GM18517 (cell line): ENCODE results near the gene ZNF761.
"Not testable (repeated sequence)": the region's sequence is repeated elsewhere in the genome, so short reads cannot be mapped to it uniquely, and the experiment has no call there.

ENCODE experiments used
- ATAC-seq: cut with Tn5 transposase; IDR thresholded peaks from one replicate; pipeline ENCODE4 v1.9.1; 2021; ENCODE audit warnings: mild to moderate bottlenecking, moderate library complexity; ENCODE audit not compliant: unreplicated experiment

The ZNF761 gene

DNA sequence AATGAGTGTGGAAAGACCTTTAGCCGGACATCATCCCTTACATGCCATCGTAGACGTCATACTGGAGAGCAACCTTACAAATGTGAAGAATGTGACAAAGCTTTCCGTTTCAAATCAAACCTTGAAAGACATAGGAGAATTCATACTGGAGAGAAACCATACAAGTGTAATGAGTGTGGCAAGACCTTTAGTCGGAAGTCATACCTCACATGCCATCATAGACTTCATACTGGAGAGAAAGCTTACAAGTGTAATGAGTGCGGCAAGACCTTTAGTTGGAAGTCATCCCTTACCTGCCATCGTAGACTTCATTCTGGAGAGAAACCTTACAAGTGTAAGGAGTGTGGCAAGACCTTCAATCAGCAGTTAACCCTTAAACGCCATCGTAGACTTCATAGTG is 24.0 kb downstream of the ZNF761 start:
- no peak for ATAC-seq

DNA sequence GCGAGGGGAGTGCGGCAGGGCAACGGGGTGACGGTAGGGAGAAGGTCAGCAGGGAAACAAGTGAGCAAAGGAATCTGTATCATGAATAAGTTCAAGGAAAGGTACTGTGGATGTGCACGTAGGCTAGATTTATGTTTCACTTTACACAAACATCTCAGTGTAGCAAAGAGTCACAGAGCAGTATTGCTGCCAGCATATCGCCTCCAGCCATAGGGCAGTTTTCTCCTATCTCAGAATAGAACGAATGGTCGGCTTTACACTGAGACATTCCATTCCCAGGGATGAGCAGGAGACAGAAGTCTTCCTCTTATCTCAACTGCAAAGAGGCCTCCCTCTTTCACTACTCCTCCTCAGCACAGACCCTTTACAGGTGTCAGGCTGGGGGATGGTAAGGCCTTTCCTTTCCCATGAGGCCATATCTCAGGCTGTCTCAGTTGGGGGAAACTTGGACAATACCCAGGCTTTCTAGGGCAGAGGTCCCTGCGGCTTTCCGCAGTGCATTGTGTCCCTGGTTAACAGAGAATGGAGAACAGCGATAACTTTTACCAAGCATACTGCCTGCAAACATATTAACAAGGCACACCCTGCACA is 28.4 kb downstream of the ZNF761 start:
- not testable (repeated sequence) for ATAC-seq

DNA sequence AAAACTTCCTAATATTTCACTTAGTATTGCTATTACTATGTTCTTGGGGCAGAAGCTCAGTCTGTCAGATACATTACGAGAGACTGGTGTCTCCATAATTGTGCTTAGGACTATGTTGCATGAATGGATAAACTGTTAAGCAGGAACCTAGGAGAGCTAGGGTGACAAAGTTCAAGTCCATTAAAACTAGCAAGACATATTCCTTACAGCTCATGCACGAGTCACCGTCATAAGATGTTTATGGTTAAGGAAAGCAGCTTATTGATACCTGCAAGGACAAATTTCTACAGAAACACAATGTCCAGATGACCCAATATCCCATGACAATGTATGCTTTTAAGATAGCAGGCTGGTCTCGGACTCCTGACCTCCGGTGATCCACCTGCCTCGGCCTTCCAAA is 30.1 kb downstream of the ZNF761 start:
- no peak for ATAC-seq

DNA sequence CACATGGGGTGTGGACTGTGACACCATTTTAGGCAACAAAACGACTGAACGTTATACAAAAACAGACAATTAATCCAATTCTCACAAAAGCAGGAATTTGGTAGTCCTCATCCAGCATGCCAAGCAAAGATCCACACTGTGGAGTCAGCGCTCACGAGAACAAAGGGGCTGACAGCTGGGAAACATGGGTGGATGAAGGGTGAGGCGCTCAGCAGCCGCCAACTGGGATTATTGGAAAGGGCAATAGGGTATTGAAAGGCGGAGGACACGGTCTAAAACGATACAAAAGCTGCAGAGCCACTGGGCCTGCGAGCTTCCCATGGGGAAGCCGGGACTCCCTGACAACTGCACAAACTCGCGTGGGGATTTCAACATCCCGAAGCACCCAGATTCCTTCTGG is 31.1 kb downstream of the ZNF761 start:
- no peak for ATAC-seq

DNA sequence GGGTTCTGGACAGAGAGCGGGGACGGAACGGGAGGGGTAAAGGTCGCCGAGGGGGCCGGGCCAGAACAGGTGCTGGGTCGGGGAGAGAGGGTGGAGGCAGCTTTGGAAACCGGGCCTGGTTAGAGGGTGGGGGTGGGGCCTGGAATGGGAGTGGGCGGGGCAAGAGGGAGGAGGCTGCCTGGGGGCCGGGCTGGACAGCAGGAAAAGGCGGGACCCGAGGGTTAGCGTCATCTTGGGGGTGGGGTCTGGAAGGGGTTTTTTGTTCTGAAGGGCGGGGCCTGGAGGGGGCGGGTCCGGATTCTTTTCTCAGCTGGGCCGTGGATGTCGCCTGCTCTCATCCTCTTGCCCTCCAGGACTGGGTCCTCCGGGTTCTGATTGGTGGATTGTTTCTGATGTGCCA is 31.5 kb downstream of the ZNF761 start:
- ATAC-seq = no peak

DNA sequence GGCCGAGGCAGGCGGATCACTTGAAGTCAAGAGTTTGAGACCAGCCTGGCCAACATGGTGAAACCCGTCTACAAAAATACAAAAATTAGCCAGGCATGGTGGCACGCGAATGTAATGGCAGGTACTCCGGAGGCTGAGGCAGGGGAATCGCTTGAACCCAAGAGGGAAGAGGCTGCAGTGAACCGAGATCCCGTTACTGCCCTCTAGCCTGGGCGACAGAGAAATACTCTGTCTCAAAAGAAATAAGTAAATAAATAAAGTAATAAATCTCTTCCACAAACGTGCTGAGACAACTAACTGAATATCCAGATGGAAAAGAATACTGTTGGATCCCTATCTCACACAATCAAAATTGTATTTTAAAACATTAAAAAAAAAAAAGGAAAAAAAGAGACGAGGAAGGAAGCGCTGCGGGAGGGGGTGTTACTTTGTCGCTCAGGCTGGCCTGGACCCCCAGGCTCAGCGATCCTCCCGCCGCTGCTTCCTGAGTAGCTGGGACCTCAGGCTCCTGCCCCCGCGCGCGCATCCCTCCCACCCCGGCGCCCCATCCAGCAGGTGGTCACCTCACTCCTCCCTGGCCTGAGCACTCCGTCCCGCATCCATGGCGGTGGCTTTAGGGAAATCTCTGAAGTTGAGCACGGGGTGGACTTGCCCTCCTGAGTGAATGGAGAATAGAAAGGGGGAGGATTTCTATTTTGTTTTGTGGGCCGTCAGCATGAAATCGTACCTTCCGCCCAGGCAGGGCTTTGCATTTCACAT is 35.1 kb downstream of the ZNF761 start:
- ATAC-seq = peak; percentile 16

DNA sequence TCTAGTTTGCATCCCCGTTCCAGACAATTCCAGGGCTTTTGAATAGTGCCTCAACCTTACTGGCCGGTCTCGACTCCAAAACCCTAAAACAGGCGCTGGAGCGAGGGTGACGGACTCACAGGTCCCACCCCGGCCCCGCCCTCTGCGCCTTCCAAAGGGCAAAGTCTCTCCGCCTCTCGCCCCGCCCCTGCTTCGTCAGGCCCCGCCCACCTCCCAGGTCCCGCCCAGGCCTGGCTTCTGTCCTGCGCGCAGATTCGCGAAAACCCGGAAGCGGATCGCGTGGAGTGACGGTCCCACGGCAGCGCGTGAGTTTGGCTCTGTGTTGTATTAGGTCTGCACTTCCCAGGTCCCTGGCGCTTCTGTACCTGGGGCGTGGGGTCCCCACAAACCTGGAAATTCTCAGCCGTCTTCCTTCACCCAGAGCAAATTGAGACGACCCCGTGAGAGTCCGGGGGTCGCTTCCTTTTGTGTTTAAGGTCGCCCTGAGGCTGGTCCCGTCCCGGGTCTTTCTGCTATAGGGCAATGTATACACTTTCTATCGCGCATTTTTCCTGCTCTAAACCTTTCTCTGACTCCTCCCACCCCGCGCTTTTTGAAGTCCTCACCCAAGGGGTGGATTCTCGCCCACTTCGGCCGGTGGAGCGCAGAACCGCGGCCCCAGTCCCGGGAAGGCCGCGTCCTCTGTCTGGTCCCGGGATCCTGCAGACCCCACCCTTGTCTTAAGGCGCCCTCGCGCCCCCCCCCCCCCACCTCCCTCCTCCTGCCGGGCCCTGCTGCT is 35.9 kb downstream of the ZNF761 start, which contains the start of gene ZNF813:
ZNF813 (plus strand) TSS at position 249 of the 778 bp plus-strand sequence. CDS start 16,090 bp downstream, outside the sequence.
- ATAC-seq = peak; percentile 55

DNA sequence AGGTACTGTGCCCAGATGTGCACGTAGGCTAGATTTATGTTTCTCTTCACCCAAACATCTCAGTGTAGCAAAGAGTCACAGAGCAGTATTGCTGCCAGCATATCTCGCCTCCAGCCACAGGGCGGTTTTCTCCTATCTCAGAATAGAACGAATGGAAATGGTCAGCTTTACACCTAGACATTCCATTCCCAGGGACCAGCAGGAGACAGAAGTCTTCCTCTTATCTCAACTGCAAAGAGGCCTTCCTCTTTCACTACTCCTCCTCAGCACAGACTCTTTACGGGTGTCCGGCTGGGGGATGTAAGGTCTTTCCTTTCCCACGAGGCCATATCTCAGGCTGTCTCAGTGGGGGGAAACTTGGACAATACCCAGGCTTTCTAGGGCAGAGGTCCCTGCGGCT is 36.8 kb downstream of the ZNF761 start:
- ATAC-seq = not testable (repeated sequence)

DNA sequence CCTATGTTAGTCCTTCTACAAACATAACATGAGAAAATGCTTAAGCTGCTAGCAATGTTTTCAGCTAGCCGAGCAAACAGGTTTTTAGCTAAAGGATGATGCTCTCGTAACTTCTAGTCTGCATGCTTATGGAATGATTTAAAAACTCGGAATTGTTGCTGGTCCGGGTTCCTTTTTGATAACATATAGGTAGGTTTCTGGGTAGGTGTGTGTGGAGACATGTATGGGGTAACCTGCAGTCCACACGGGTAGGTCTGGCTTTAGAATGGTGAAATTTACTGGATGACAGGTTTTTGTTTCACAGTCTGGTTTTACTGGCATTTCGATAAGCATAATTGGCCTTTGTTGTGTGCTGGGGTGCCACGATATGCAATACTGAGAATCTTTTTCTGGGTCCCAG is 40.1 kb downstream of the ZNF761 start:
- no peak for ATAC-seq

DNA sequence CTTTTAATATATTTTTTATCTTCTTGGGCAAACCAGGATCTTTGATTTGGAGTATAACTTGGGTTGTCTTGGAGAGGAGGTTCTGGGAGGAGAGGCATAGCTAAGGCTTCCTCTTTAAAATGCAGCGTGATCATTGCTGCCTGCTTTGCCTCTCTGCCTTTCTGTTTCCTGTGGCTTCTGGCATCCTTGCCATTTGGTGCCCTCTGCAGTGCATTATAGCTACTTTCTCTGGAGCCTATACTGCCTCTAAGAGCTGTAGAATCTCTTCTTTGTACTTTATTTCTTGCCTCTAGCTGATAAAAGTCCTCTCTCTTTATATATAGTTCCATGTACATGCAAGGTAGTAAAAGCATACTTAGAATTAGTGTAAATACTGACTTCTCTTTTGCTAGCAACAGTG is 43.0 kb downstream of the ZNF761 start:
- not testable (repeated sequence) for ATAC-seq

DNA sequence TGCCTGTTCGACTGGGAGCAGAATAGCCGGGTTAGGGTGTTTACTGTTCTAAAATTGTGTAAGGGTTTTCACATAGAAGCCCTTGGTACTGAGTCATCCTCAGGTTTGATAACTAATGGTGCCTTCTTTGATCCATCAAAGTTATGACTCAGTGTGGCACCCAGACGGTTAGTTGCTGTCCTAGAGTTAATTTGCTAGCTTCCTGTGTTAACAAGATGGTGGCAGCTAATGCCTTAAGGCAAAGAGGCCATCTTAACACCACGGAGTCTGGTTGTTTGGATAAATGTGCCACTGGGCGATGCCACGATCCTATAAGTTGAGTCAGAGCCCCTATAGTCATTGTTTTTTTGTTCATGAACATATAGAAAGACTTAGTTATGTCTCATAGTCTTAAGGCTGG is 43.7 kb downstream of the ZNF761 start:
- ATAC-seq = not testable (repeated sequence)

DNA sequence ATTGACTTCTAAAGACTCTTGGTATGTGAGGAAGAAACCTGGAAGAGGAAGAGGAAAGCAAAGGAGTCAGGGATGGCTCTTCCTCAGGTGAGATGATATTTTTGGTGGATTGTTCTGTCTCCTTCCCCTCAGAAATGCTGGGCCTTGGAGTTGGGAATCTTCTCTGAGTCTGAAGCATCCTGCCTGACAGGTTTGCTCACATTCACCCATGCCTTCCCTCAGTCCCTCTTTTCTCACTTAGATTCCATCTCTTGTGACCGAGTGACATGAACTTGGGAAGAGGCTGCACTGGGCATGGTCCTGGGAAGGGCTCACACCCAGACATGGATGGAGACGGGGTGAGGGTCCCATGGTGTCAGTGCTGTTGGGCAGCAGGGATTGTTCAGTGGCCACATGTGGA is 52.0 kb downstream of the ZNF761 start:
- not testable (repeated sequence) for ATAC-seq

DNA sequence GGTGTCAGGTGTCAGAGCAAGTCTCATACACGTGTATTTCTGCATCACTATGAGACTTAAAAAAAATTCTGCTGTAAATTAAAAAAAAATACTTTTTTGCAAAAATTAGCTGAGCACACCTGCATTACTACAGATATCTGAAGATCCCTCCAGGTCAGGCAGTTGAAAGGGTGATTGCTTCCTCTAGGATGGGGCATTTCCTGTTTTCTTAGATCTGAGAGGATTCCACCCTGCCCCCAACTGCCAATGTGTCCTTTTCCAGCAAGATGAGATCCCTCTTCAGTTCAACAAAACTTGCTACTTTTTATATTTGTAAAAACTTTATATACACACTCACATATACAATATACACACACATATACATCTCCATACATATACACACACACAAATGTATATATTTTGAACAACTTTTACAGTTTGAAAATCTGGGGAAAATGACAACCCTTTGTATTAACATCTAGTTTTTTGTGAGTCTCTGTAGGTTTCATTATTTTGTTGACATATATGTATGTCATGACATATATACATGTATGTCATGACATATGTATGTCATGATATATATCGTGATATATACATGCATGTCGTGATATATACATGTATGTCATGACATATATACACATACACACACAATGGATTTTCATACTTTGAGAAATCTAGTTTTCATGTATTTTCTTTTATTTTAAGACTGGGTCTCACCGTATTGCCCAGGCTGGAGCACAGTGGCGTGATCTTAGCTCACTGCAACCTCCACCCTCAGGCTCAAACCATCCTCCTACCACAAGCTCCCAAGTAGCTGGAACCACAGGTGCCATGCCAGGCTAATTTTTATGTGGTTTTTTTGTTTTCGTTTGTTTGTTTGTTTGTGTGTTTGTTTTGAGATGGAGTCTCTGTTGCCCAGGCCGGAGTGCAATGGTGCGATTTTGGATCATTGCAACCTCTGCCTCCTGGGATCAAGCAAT is 53.5 kb downstream of the ZNF761 start:
- ATAC-seq = no peak

DNA sequence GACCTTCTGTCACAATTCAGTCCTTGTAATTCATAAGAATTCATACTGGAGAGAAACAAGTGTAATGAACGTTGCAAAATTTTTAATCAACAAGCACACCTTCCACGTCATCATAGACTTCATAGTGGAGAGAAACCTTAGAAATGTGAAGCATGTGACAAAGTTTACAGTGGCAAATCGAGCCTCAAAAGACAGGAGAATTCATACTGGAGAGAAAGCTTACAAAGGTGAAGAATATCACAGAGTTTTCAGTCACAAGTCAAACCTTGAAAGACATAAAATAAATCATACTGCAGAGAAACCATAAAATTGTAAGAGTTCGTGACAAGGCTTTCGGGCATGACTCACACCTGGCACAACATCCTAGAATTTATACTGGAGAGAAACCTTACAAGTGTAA is 60.4 kb downstream of the ZNF761 start:
- no peak for ATAC-seq

DNA sequence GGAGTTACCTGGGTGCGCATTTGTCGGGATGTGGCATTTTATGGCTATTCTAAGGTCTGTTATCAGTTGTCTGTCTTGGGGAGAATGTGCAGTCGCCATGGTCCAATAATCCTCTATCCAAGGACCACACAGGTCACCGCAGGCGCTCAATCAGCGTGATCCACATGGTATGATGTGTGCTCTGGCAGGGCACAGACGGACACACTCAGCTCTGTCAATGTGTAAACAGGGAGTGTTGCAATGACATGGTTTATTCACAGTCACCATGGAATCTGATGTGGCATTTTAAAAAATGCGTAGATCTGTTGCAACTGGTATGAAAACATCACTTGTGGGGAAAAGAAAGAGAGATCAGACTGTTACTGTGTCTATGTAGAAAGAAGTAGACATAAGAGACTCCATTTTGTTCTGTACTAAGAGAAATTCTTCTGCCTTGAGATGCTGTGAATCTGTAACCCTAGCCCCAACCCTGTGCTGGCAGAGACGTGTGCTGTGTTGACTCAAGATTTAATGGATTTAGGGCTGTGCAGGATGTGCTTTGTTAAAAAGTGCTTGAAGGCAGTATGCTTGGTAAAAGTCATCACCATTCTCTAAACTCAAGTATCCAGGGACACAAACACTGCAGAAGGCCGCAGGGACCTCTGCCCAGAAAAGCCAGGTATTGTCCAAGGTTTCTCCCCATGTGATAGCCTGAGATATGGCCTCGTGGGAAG is 65.7 kb downstream of the ZNF761 start:
- not testable (repeated sequence) for ATAC-seq

DNA sequence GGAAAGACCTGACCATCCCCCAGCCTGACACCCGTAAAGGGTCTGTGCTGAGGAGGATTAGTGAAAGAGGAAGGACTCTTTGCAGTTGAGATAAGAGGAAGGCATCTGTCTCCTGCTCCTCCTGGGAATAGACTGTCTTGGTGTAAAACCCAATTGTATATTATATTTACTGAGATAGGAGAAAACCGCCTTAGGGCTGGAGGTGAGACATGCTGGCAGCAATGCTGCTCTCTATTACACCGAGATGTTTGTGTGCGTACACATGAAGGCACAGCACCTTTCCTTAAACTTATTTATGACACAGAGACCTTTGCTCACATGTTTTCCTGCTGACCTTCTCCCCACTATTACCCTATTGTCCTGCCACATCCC is 66.2 kb downstream of the ZNF761 start:
- not testable (repeated sequence) for ATAC-seq

DNA sequence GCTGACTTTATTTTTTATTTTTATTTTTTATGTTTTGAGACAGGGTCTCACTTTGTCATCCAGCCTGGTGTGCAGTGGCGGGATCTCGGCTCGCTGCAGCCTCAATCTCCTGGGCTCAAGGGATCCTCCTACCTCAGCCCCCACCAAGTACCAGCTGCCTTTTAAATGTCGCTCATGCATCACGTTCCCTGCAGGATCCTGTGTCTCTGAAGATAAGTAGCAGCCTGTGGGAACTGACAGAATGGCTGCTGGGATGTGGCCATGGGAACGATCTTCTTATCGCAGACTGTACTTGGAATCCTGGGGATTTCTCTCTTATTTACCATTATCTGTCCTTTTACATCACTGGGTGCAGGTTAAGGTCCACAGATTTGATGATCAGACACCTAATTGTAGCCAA is 71.4 kb downstream of the ZNF761 start:
- ATAC-seq = not testable (repeated sequence)

DNA sequence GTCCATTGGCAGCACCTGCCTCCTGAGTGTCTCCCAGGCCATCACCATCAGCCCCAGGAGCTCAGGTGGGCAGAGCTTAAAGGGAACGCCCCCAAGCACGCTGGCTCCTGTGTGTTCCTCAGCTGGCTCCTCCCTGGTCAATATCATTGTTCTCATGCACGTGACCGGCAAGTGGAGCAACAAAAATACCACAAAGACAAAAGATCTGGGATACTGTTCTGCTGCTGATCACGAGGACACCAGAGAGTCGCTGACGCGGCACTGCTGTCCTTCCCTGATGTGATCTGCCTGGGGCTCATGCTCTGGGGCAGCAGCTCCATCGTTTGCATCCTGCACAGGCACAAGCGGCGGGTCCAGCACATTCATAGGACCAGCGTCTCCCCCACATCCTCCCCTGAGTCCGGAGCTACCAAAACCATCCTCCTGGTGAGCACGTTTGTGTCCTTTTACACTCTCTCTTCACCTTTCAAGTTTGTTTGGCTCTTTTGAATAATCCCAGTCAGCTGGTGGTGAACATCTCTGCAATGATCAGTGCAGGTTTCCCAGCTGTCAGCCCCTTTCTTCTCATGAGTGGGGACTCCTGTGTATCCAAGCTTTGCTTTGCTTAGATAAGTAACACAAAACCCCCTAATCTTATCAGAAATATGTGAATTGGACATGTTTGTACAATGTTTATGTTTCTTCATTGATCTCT is 72.0 kb downstream of the ZNF761 start:
- not testable (repeated sequence) for ATAC-seq

DNA sequence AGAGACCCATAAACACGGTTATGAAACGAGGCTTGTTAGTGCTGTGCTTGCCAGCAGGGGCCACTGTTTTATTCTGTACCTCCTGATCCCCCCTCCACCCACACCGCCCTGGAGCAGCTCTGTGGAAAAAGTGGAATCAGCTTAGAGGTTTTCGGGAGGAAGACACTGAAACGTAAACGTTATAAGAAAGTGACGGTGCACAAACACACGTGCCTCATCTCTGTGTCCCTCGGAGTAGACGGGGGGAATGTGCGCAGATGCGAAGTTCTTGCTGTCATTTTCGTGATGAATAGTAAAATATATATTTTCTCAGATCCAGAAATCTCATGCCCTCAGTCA is 72.5 kb downstream of the ZNF761 start:
- not testable (repeated sequence) for ATAC-seq

DNA sequence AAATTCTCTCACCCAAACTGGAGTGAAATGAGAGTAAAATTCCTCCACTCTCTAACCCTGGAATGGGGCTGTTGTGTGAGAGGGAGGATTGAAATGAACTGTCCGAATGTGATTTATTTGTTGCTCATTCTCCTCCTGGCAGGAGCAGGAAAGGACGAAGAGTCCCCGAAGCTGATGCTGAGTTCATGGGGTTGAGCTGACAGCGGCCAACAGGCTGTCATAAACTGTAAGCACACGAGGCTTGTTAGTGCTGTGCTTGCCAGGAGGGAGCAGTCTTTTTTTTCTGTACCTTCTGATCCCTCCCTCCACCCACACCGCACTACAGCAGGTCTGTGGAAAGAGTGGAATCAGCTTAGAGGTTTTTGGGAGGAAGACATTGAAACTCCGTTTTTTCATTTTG is 73.1 kb downstream of the ZNF761 start:
- no peak for ATAC-seq
